Dedifferentiated amniotic fluid mesenchymal stem cell (primary cell): ENCODE results near the gene S100A2.

Source experiments
- DNase-seq: peaks from one replicate; pipeline ENCODE4 v3.0.0-alpha.2; 2016; ENCODE audit errors: extremely low spot score

The S100A2 gene

GRCh38 chr1:153565529-153566374 is at the start of gene S100A2:
S100A2 (minus strand) TSS chr1:153565844; CDS start chr1:153563877, 1,967 bp downstream.
- DNase-seq = peak; percentile 89

- no peak for DNase-seq
Observed at GRCh38 chr1:153615406-153615805, 49.8 kb upstream of the S100A2 start.

- DNase-seq = no peak
Observed at GRCh38 chr1:153614906-153615305, 49.3 kb upstream of the S100A2 start.

- no peak for DNase-seq
Observed at GRCh38 chr1:153614189-153614900, 48.7 kb upstream of the S100A2 start.

GRCh38 chr1:153613406-153613805 is 47.8 kb upstream of the S100A2 start:
- DNase-seq = no peak

- peak; percentile 57 for DNase-seq
Observed at GRCh38 chr1:153612755-153613331, 47.2 kb upstream of the S100A2 start, which contains the start of gene S100A16. S100A16 (minus strand) TSS chr1:153613137; CDS start chr1:153608151, 4,986 bp downstream.

GRCh38 chr1:153612111-153612754 is 46.6 kb upstream of the S100A2 start:
- no peak for DNase-seq

- DNase-seq = no peak
Observed at GRCh38 chr1:153611356-153611755, 45.7 kb upstream of the S100A2 start.

- DNase-seq = no peak
Observed at GRCh38 chr1:153610811-153611301, 45.2 kb upstream of the S100A2 start.

GRCh38 chr1:153610334-153610733 is 44.7 kb upstream of the S100A2 start:
- DNase-seq = no peak

- no peak for DNase-seq
Observed at GRCh38 chr1:153609585-153609907, 43.9 kb upstream of the S100A2 start.

- peak; percentile 68 for DNase-seq
Observed at GRCh38 chr1:153608742-153609584, 43.3 kb upstream of the S100A2 start.

GRCh38 chr1:153608089-153608682 is 42.5 kb upstream of the S100A2 start:
- DNase-seq = no peak

GRCh38 chr1:153607381-153607780 is 41.7 kb upstream of the S100A2 start:
- no peak for DNase-seq

- no peak for DNase-seq
Observed at GRCh38 chr1:153606194-153606593, 40.5 kb upstream of the S100A2 start.

GRCh38 chr1:153602749-153603148 is 37.1 kb upstream of the S100A2 start:
- DNase-seq = no peak

GRCh38 chr1:153599847-153600246 is 34.2 kb upstream of the S100A2 start:
- DNase-seq = no peak

- no peak for DNase-seq
Observed at GRCh38 chr1:153598309-153599172, 32.9 kb upstream of the S100A2 start.

GRCh38 chr1:153597206-153597605 is 31.6 kb upstream of the S100A2 start:
- DNase-seq = no peak

GRCh38 chr1:153592748-153593147 is 27.1 kb upstream of the S100A2 start:
- no peak for DNase-seq
